ENCODE results near the gene MUC21.

MUC21 gene

GRCh38 chr6:30983439-30983838 lies at the start of gene MUC21:
MUC21 (plus strand) TSS chr6:30983718; CDS start chr6:30983959, 241 bp downstream.
- H3K4me3 ChIP-seq: no peak within 1 kb of the TSS
- TF ChIP-seq Cebpa-rat (IDR thresholded peaks at IDR 0.05): no peak
- no peak within 1 kb of the TSS for H3K27ac ChIP-seq
- H3K4me1 ChIP-seq: peaks cover 0 to 13% (median 5%) of the 10 kb centered on the region in 10 experiments; a peak in 12 of 20 replicates
- H3K36me3 ChIP-seq: no peaks in the 10 kb centered on the region
- no peak within 1 kb of the TSS for H3K9ac ChIP-seq
- H3K9me3 ChIP-seq (replicated peaks in 1 of 11): no peaks in the 10 kb centered on the region
- no peaks in the 10 kb centered on the region for H4K20me1 ChIP-seq
- H3K27me3 ChIP-seq: no peaks in the 10 kb centered on the region; a peak in 2 of 22 replicates
- H3K4me2 ChIP-seq: no peak within 1 kb of the TSS

- Histone ChIP-seq H3K9me3 (replicated peaks in 1 of 11) (no peaks in the 10 kb centered on the region), H3K4me3 (no peak overlapping the region), H3K4me2 (no peak overlapping the region), H3K4me1 (peaks cover 0 to 8% (median 0%) of the 10 kb centered on the region in 10 experiments; a peak in 2 of 20 replicates), H3K9ac (no peak overlapping the region), H3K27me3 (no peaks in the 10 kb centered on the region), H3K36me3 (no peaks in the 10 kb centered on the region), H3K27ac (no peak overlapping the region), H4K20me1 (no peaks in the 10 kb centered on the region)
- TF ChIP-seq Cebpa-rat (IDR thresholded peaks at IDR 0.05): no peak
Observed at GRCh38 chr6:30935018-30935417, 48.5 kb upstream of the MUC21 start.

GRCh38 chr6:30937265-30937664 lies 46.3 kb upstream of the MUC21 start:
- H3K4me1 ChIP-seq: peaks cover 0 to 8% (median 0%) of the 10 kb centered on the region in 10 experiments; a peak in 2 of 20 replicates
- no peak overlapping the region for H3K27ac ChIP-seq
- no peak overlapping the region for H3K4me2 ChIP-seq
- H4K20me1 ChIP-seq: no peaks in the 10 kb centered on the region; a peak in 1 of 22 replicates
- no peak overlapping the region for H3K4me3 ChIP-seq
- H3K27me3 ChIP-seq: no peaks in the 10 kb centered on the region
- H3K36me3 ChIP-seq: no peaks in the 10 kb centered on the region
- no peaks in the 10 kb centered on the region for H3K9me3 ChIP-seq (replicated peaks in 1 of 11)
- H3K9ac ChIP-seq: no peak overlapping the region
- no peak for TF ChIP-seq Cebpa-rat (IDR thresholded peaks at IDR 0.05)

- Histone ChIP-seq H3K27me3 (no peaks in the 10 kb centered on the region), H3K9ac (no peak overlapping the region), H4K20me1 (no peaks in the 10 kb centered on the region; a peak in 1 of 22 replicates), H3K4me3 (no peak overlapping the region), H3K9me3 (replicated peaks in 1 of 11) (no peaks in the 10 kb centered on the region), H3K4me1 (peaks cover 0 to 8% (median 0%) of the 10 kb centered on the region in 10 experiments; a peak in 2 of 20 replicates), H3K36me3 (no peaks in the 10 kb centered on the region), H3K27ac (no peak overlapping the region), H3K4me2 (no peak overlapping the region)
- TF ChIP-seq Cebpa-rat (IDR thresholded peaks at IDR 0.05): no peak
Observed at GRCh38 chr6:30938730-30939129, 44.8 kb upstream of the MUC21 start.

GRCh38 chr6:30939473-30939872 lies 44.0 kb upstream of the MUC21 start:
- Histone ChIP-seq H3K27ac (no peak overlapping the region), H3K4me1 (peaks cover 0 to 8% (median 0%) of the 10 kb centered on the region in 10 experiments; a peak in 2 of 20 replicates), H4K20me1 (no peaks in the 10 kb centered on the region; a peak in 1 of 22 replicates), H3K4me3 (no peak overlapping the region), H3K9ac (no peak overlapping the region), H3K4me2 (peak overlapping the region in 1 of 11 experiments; percentile 42; a peak in 2 of 22 replicates), H3K36me3 (no peaks in the 10 kb centered on the region), H3K27me3 (no peaks in the 10 kb centered on the region), H3K9me3 (replicated peaks in 1 of 11) (no peaks in the 10 kb centered on the region)
- TF ChIP-seq Cebpa-rat (IDR thresholded peaks at IDR 0.05): no peak

GRCh38 chr6:30940361-30940986 lies 43.0 kb upstream of the MUC21 start, which contains the start of gene MUCL3:
MUCL3 (plus strand) TSS chr6:30940973; CDS start chr6:30941000, 27 bp downstream.
- TF ChIP-seq Cebpa-rat (IDR thresholded peaks at IDR 0.05): no peak
- H3K4me1 ChIP-seq: peaks cover 0 to 8% (median 0%) of the 10 kb centered on the region in 10 experiments; a peak in 2 of 20 replicates
- peak within 1 kb of the TSS in 1 of 11 experiments; percentile 42; a peak in 1 of 22 replicates for H3K4me2 ChIP-seq
- no peaks in the 10 kb centered on the region for H3K36me3 ChIP-seq
- H3K4me3 ChIP-seq: no peak within 1 kb of the TSS
- no peaks in the 10 kb centered on the region for H3K27me3 ChIP-seq
- no peaks in the 10 kb centered on the region; a peak in 1 of 22 replicates for H4K20me1 ChIP-seq
- no peak within 1 kb of the TSS for H3K27ac ChIP-seq
- no peaks in the 10 kb centered on the region for H3K9me3 ChIP-seq (replicated peaks in 1 of 11)
- no peak within 1 kb of the TSS for H3K9ac ChIP-seq

GRCh38 chr6:30942338-30943060 lies 41.0 kb upstream of the MUC21 start:
- H3K9me3 ChIP-seq (replicated peaks in 1 of 11): no peaks in the 10 kb centered on the region
- no peak for TF ChIP-seq Cebpa-rat (IDR thresholded peaks at IDR 0.05)
- no peaks in the 10 kb centered on the region for H3K36me3 ChIP-seq
- H3K27me3 ChIP-seq: no peaks in the 10 kb centered on the region
- H3K9ac ChIP-seq: no peak overlapping the region
- H3K4me2 ChIP-seq: no peak overlapping the region
- peaks cover 0 to 8% (median 0%) of the 10 kb centered on the region in 10 experiments; a peak in 2 of 20 replicates for H3K4me1 ChIP-seq
- no peak overlapping the region for H3K4me3 ChIP-seq
- no peaks in the 10 kb centered on the region; a peak in 1 of 22 replicates for H4K20me1 ChIP-seq
- H3K27ac ChIP-seq: no peak overlapping the region

GRCh38 chr6:30944051-30944450 lies 39.5 kb upstream of the MUC21 start:
- no peak overlapping the region for H3K9ac ChIP-seq
- H3K4me1 ChIP-seq: peaks cover 0 to 6% (median 0%) of the 10 kb centered on the region in 10 experiments; a peak in 2 of 20 replicates
- no peak overlapping the region for H3K4me3 ChIP-seq
- no peak overlapping the region for H3K4me2 ChIP-seq
- no peaks in the 10 kb centered on the region for H3K27me3 ChIP-seq
- no peaks in the 10 kb centered on the region; a peak in 1 of 22 replicates for H4K20me1 ChIP-seq
- no peak for TF ChIP-seq Cebpa-rat (IDR thresholded peaks at IDR 0.05)
- no peaks in the 10 kb centered on the region for H3K36me3 ChIP-seq
- H3K9me3 ChIP-seq (replicated peaks in 1 of 11): peaks cover 0 to 5% (median 0%) of the 10 kb centered on the region in 11 experiments; a peak in 2 of 22 replicates
- no peak overlapping the region for H3K27ac ChIP-seq

GRCh38 chr6:30945281-30945680 lies 38.2 kb upstream of the MUC21 start:
- Histone ChIP-seq H3K4me1 (no peaks in the 10 kb centered on the region), H3K4me3 (no peak overlapping the region), H3K27ac (no peak overlapping the region), H3K36me3 (no peaks in the 10 kb centered on the region), H3K9me3 (replicated peaks in 1 of 11) (peaks cover 0 to 17% (median 7%) of the 10 kb centered on the region in 11 experiments; a peak in 12 of 22 replicates), H3K9ac (no peak overlapping the region), H3K4me2 (no peak overlapping the region), H3K27me3 (no peaks in the 10 kb centered on the region), H4K20me1 (no peaks in the 10 kb centered on the region; a peak in 1 of 22 replicates)
- TF ChIP-seq Cebpa-rat (IDR thresholded peaks at IDR 0.05): no peak
